Fibroblast of mammary gland (primary cell): ENCODE data around the gene GPR12.

ENCODE experiments used
- DNase-seq: peaks from one replicate; pipeline ENCODE4 v3.0.0-alpha.2; 2010; ENCODE audit warnings: low read depth
- H3K4me3 ChIP-seq: 2 replicates; pipeline ENCODE4 v1.5.1; 2011; ENCODE audit warnings: low read depth, mild to moderate bottlenecking, low read length, moderate library complexity; ENCODE audit not compliant: control insufficient read depth
- CTCF ChIP-seq: conservative IDR thresholded peaks from 2 replicates; pipeline ENCODE4 v1.5.1; 2011; ENCODE audit warnings: low read depth, low read length, inconsistent platforms; ENCODE audit not compliant: control insufficient read depth, insufficient read depth

The GPR12 gene

GRCh38 chr13:26760832-26761582, 421 bp upstream of the GPR12 start:
- no peak overlapping the region for H3K4me3 ChIP-seq
- no peak for DNase-seq
- TF ChIP-seq CTCF: no peak

- H3K4me3 ChIP-seq: no peak overlapping the region
- no peak for TF ChIP-seq CTCF
- no peak for DNase-seq
These were observed 1.2 kb downstream of the GPR12 start for GRCh38 chr13:26759249-26759906.

- TF ChIP-seq CTCF: no peak
- DNase-seq: no peak
- no peak overlapping the region for H3K4me3 ChIP-seq
These were observed 2.0 kb downstream of the GPR12 start for GRCh38 chr13:26758496-26759157.

GRCh38 chr13:26756961-26757360, 3.6 kb downstream of the GPR12 start:
- DNase-seq: no peak
- TF ChIP-seq CTCF: no peak
- H3K4me3 ChIP-seq: no peak overlapping the region

GRCh38 chr13:26752671-26753070, 7.9 kb downstream of the GPR12 start:
- no peak for DNase-seq
- H3K4me3 ChIP-seq: no peak overlapping the region
- TF ChIP-seq CTCF: no peak

GRCh38 chr13:26749905-26750304, 10.7 kb downstream of the GPR12 start:
- H3K4me3 ChIP-seq: no peak overlapping the region
- no peak for DNase-seq
- no peak for TF ChIP-seq CTCF
